NCI-H82 (cell line): ENCODE data around the gene CACNG8.

Experiments
- DNase-seq: peaks from one replicate; lab custom pipeline; 2025; lab: John Stamatoyannopoulos, UW

The CACNG8 gene

GRCh38 chr19:53992815-53993214 lies 30.1 kb downstream of the CACNG8 start:
- DNase-seq: no peak

- DNase-seq: no peak
Observed at GRCh38 chr19:53993448-53993847, 30.7 kb downstream of the CACNG8 start.

- no peak for DNase-seq
Observed at GRCh38 chr19:53994811-53995210, 32.1 kb downstream of the CACNG8 start.

GRCh38 chr19:53998223-53998622 lies 35.5 kb downstream of the CACNG8 start:
- no peak for DNase-seq

- no peak for DNase-seq
Observed at GRCh38 chr19:53999694-54000093, 37.0 kb downstream of the CACNG8 start.

- no peak for DNase-seq
Observed at GRCh38 chr19:54001496-54001895, 38.8 kb downstream of the CACNG8 start.

- no peak for DNase-seq
Observed at GRCh38 chr19:54002495-54003315, 40.0 kb downstream of the CACNG8 start.

GRCh38 chr19:54009440-54009839 lies 46.7 kb downstream of the CACNG8 start:
- no peak for DNase-seq

GRCh38 chr19:54010474-54010873 lies 47.7 kb downstream of the CACNG8 start:
- no peak for DNase-seq

GRCh38 chr19:54011507-54012211 lies 48.9 kb downstream of the CACNG8 start:
- DNase-seq: no peak

GRCh38 chr19:54013866-54014265 lies 51.1 kb downstream of the CACNG8 start:
- no peak for DNase-seq

GRCh38 chr19:54014920-54015560 lies 52.3 kb downstream of the CACNG8 start:
- DNase-seq: peak; percentile 17

GRCh38 chr19:54017261-54017660 lies 54.5 kb downstream of the CACNG8 start:
- no peak for DNase-seq

- no peak for DNase-seq
Observed at GRCh38 chr19:54021363-54021762, 58.6 kb downstream of the CACNG8 start.

GRCh38 chr19:54021932-54022331 lies 59.2 kb downstream of the CACNG8 start:
- no peak for DNase-seq

GRCh38 chr19:54023191-54023590 lies 60.5 kb downstream of the CACNG8 start:
- no peak for DNase-seq

GRCh38 chr19:54024660-54025059 lies 61.9 kb downstream of the CACNG8 start:
- DNase-seq: no peak

GRCh38 chr19:54026656-54027055 lies 63.9 kb downstream of the CACNG8 start:
- no peak for DNase-seq

- no peak for DNase-seq
Observed at GRCh38 chr19:54029301-54029700, 66.6 kb downstream of the CACNG8 start.

GRCh38 chr19:54029930-54030490 lies 67.3 kb downstream of the CACNG8 start:
- peak; percentile 75 for DNase-seq

- peak; percentile 46 for DNase-seq
Observed at GRCh38 chr19:54030895-54031586, 68.3 kb downstream of the CACNG8 start.
